ENCODE data around the gene RENBP. TPM values are rescaled to one million over a fixed set of nuclear protein-coding genes. Genes with fewer than 3 reads are reported as not detected.

RENBP gene
- total and polyA plus RNA-seq, 9 of the 15 experiments (the other 6 are each of a cell fraction or from before 2014, with no cell fraction given): 0.07 to 14.8 (median 10.6) TPM; not detected in 1

GRCh38 chrX:153956044-153956907 lies 11.8 kb upstream of the RENBP start (continued):
- no peak for TF ChIP-seq MAFF (IDR thresholded peaks at IDR 0.05; ENCODE audit: low read length)
- no peak for TF ChIP-seq STAT5B (CRISPR knock-in tag; IDR thresholded peaks at IDR 0.05)
- peak; percentile 69 for TF ChIP-seq RBM22 (IDR thresholded peaks at IDR 0.05; ENCODE audit: low read depth, low read length, poor library complexity, severe bottlenecking)
- peak; percentile 62 for TF ChIP-seq POLR2G (IDR thresholded peaks at IDR 0.05; ENCODE audit: low read depth, low read length)
- no peak for TF ChIP-seq ESRRA (IDR thresholded peaks at IDR 0.05; ENCODE audit: borderline replicate concordance, low read depth)
- no peak for TF ChIP-seq RNF219 (CRISPR knock-in tag; IDR thresholded peaks at IDR 0.05)

DNA sequence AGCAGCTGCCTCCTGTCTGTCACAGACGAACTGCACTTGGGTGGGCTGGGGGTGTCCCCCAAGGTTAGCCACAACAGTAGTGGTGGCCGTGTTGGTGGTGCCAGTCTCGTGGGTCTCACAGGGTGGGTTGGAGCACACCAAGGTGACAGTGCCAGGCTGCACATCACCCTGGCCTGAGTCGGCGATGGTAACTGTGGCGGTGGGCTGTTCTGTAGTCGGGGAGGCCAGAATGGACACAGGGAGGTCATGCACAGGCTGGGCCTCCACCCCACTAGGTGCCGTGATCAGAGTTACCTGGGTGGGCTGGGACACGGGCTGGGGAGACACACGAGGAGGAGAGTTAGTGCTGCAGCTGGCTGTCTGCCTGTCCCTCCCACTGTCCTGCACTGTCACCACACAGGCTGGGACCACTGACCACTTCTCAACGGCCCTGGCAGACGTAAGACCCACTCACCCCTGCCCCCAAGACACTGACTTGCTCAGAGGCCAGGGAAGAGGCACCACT lies 10.8 kb upstream of the RENBP start:
- no peak for FAIRE-seq
- Histone ChIP-seq H3K9me3 (replicated peaks; ENCODE audit: control insufficient read depth, insufficient read depth, low read depth, low read length) (no peaks in the 10 kb centered on the region), H3K9me1 (ENCODE audit: control insufficient read depth, insufficient read depth, low read length) (no peaks in the 10 kb centered on the region), H3K27ac (ENCODE audit: extremely low read depth, low read depth, low read length) (no peak overlapping the region), H3K27me3 (ENCODE audit: control insufficient read depth in 2 of 2, insufficient read depth in 2 of 2, low read length in 2 of 2) (no peaks in the 10 kb centered on the region), H4K20me1 (replicated peaks; ENCODE audit: control insufficient read depth, insufficient read depth, low read length) (no peaks in the 10 kb centered on the region), H3K4me1 (replicated peaks in 1 of 2; ENCODE audit: control insufficient read depth in 2 of 2, insufficient read depth in 2 of 2, low read length in 2 of 2) (peaks cover 0 to 31% of the 10 kb centered on the region in 2 experiments; a peak in 2 of 5 replicates), H3K4me3 (no peak overlapping the region), H2AFZ (ENCODE audit: low read depth, low read length) (no peak overlapping the region), H3K9ac (ENCODE audit: insufficient read depth in 1 of 2, low read depth in 2 of 2, low read length in 2 of 2) (peak overlapping the region in 1 of 2 experiments; percentile 17; a peak in 1 of 4 replicates), H3K36me3 (ENCODE audit: control insufficient read depth, insufficient read depth, low read length) (peaks cover 100% of the 10 kb centered on the region; the same call in 2 of the 3 replicates), H3K4me2 (ENCODE audit: insufficient read depth, low read length) (no peak overlapping the region), H3K79me2 (ENCODE audit: control insufficient read depth, insufficient read depth, low read length) (peaks cover 9% of the 10 kb centered on the region; the same call in 2 of the 3 replicates)
- CTCF ChIA-PET (ENCODE audit: low intra/inter-chr PET ratio): no interaction called here
- ATAC-seq: no peak
- intact Hi-C loops (cut with micrococcal nuclease): no loop called here
- POLR2A ChIA-PET: no interaction called here
- 77% methylated on average over 10 of the region's 12 CpGs for WGBS (ENCODE audit: insufficient coverage, low coverage, missing lambda C conversion rate)
- no TSS peak for BruUV-seq (replicated peaks)
- DNase-seq (ENCODE audit: extremely low read depth in 1 of 4, low spot score in 3 of 4): no peak
- in situ Hi-C loops (cut with MboI): no loop called here
- TF ChIP-seq POLR2G (IDR thresholded peaks at IDR 0.05; ENCODE audit: low read depth, low read length) (peak; percentile 36), FIP1L1 (IDR thresholded peaks at IDR 0.05; ENCODE audit: low read depth, low read length, poor library complexity, severe bottlenecking) (peak; percentile 8), SIN3B (IDR thresholded peaks at IDR 0.05; ENCODE audit: low read depth) (no peak)
